ENCODE measurements around the gene PRKACA. TPM values are rescaled to one million over a fixed set of nuclear protein-coding genes. Genes with fewer than 3 reads are reported as not detected.
"Not testable (repeated sequence)": the region's sequence is repeated elsewhere in the genome, so short reads cannot be mapped to it uniquely, and the experiment has no call there.

PRKACA gene
- total RNA-seq, 1 donor from 2014 or later, result 29.3 TPM

DNA sequence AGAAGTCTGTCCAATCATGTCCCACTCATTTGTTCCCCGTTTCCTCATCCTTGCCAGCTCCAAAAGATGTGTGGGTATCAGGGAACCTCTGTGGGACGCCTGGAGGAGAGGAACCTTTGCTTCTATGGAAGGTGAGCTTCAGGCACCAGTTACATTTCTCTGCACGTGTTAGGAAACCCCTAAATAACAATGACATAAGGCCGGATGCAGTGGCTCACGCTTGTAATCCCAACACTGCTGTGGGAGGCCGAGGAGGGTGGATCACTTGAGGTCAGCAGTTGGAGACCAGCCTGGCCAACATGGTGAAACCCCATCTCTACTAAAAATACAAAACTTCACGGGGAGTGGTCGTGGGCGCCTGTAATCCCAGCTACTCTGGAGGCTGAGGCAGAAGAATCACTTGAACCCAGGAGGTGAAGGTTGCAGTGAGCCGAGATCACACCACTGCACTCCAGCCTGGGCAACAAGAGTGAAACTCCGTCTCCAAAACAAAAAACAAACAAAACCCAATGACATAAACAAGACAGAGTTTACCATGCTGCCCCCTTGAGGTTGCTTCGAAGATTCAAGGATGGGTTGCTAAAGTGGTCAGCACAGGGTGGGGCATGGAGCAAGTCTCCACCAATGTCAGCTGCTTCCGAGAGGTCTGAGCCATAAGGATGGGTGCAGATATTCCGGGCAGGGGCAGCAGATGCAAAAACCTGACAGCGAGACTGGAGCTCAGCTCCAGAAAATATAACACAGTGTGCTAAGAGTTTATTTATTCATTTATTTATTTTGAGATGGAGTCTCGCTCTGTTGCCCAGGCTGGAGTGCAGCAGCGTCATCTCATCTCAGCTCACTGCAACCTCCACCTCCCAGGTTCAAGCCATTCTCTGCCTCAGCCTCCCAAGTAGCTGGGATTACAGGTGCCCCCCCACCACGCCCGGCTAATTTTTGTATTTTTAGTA, 74.6 kb downstream of the PRKACA start:
- not testable (repeated sequence) for DNase-seq

Other genes starting within 250 kb of the PRKACA start
- gene NANOS3, start 240.6 kb downstream of the PRKACA start, total RNA-seq, result 5.6 TPM
- 11.1 TPM for gene BRME1, start 211.6 kb downstream of the PRKACA start, total RNA-seq
- gene CC2D1A, start 211.6 kb downstream of the PRKACA start, total RNA-seq, result 8.9 TPM
- not detected for gene PODNL1, start 179.3 kb downstream of the PRKACA start, total RNA-seq
- gene DCAF15, start 165.3 kb downstream of the PRKACA start, total RNA-seq, result 10.1 TPM
- gene RFX1, start 111.4 kb downstream of the PRKACA start, total RNA-seq, result 1.7 TPM
- not detected for gene RLN3, start 89.6 kb downstream of the PRKACA start, total RNA-seq
- 7.0 TPM for gene IL27RA, start 86.0 kb downstream of the PRKACA start, total RNA-seq
- gene PALM3, start 55.7 kb downstream of the PRKACA start, total RNA-seq, result 3.4 TPM
- gene MISP3, start 45.0 kb downstream of the PRKACA start, total RNA-seq, result 1.6 TPM
- not detected for gene C19orf67, start 32.0 kb downstream of the PRKACA start, total RNA-seq
- gene SAMD1, start 27.0 kb downstream of the PRKACA start, total RNA-seq, result 37.1 TPM
- 1.4 TPM for gene ASF1B, start 18.8 kb upstream of the PRKACA start, total RNA-seq
- 47.9 TPM for gene ADGRL1, start 88.4 kb upstream of the PRKACA start, total RNA-seq